IMR-90 (cell line): ENCODE measurements around the gene KCNK3.

ENCODE experiments used
- CHD1 ChIP-seq: IDR thresholded peaks from 2 replicates; pipeline ENCODE4 v1.6.1; 2012; ENCODE audit warnings: low read depth, low read length, improper control_type of control experiment
- CTCF ChIP-seq: conservative IDR thresholded peaks from 2 replicates; pipeline ENCODE4 v1.5.1; 2012; ENCODE audit warnings: mild to moderate bottlenecking, low read depth, low read length, improper control_type of control experiment
- FOS ChIP-seq: fragments of 150-350 bp; IDR thresholded peaks from 2 replicates; pipeline ENCODE4 v1.6.1; 2016; ENCODE audit warnings: low read depth, low read length
- MXI1 ChIP-seq: IDR thresholded peaks from 2 replicates; pipeline ENCODE4 v1.6.1; 2012; ENCODE audit warnings: low read depth, mild to moderate bottlenecking, low read length, moderate library complexity, borderline replicate concordance
- POLR2A ChIP-seq: IDR thresholded peaks from 2 replicates; pipeline ENCODE4 v1.6.1; 2012; ENCODE audit warnings: mild to moderate bottlenecking, low read depth, low read length
- RFX5 ChIP-seq: IDR thresholded peaks from 2 replicates; pipeline ENCODE4 v1.8.0; 2012; ENCODE audit warnings: low read depth, mild to moderate bottlenecking, low read length, moderate library complexity

- TF ChIP-seq CTCF (no peak), RFX5 (no peak), POLR2A (no peak), MXI1 (no peak), FOS (no peak), CHD1 (no peak)
These were observed 33.7 kb upstream of the KCNK3 start for GRCh38 chr2:26658691-26659346.
